Prostate gland (tissue), 2 donors: ENCODE results near the gene GTPBP3.

Experiments used
- CTCF ChIP-seq, 4 experiments: fragments of 200-600 bp in 2 of 4; fragments of 450-650 bp in 2 of 4; sonication (generic) in 2 of 4; IDR thresholded peaks; 1 replicate in 3 of 4; 2 replicates in 1 of 4; pipeline ENCODE4 v1.5.1; 2016 to 2019; ENCODE audit warnings: antibody characterized with exemption in 4 of 4, mild to moderate bottlenecking in 2 of 4, moderate library complexity in 2 of 4
- POLR2A ChIP-seq: fragments of 450-650 bp; IDR thresholded peaks from one replicate; pipeline ENCODE4 v1.6.1; 2016; ENCODE audit warnings: antibody characterized with exemption, mild to moderate bottlenecking

- TF ChIP-seq CTCF (IDR thresholded peaks at IDR 0.05) = no peak
- TF ChIP-seq POLR2A = no peak
These were observed 12.8 kb upstream of the GTPBP3 start for GRCh38 chr19:17324357-17325114.
